ENCODE data around the gene SND1.
A peak's percentile ranks its signal among the peaks of the same experiment; 100 is the strongest.

The SND1 gene

GRCh38 chr7:127995881-127996215, 343.9 kb downstream of the SND1 start:
- peak; percentile 21 for DNase-seq (ENCODE audit: low read depth)

- peak; percentile 18 for DNase-seq (ENCODE audit: low read depth)
These were observed 344.5 kb downstream of the SND1 start for GRCh38 chr7:127996253-127997071.

GRCh38 chr7:127997226-127997922, 345.4 kb downstream of the SND1 start:
- DNase-seq (ENCODE audit: low read depth), result peak; percentile 22

- DNase-seq (ENCODE audit: low read depth), result no peak
These were observed 346.7 kb downstream of the SND1 start for GRCh38 chr7:127998671-127999070.

- peak; percentile 74 for DNase-seq (ENCODE audit: low read depth)
These were observed 348.1 kb downstream of the SND1 start for GRCh38 chr7:128000048-128000447.

GRCh38 chr7:128000854-128001265, 348.9 kb downstream of the SND1 start:
- DNase-seq (ENCODE audit: low read depth), result peak; percentile 81

- no peak for DNase-seq (ENCODE audit: low read depth)
These were observed 351.2 kb downstream of the SND1 start for GRCh38 chr7:128003167-128003566.

- no peak for DNase-seq (ENCODE audit: low read depth)
These were observed 351.8 kb downstream of the SND1 start for GRCh38 chr7:128003787-128004186.

GRCh38 chr7:128004623-128005022, 352.6 kb downstream of the SND1 start:
- no peak for DNase-seq (ENCODE audit: low read depth)

GRCh38 chr7:128005117-128005516, 353.1 kb downstream of the SND1 start:
- no peak for DNase-seq (ENCODE audit: low read depth)

GRCh38 chr7:128005759-128006159, 353.8 kb downstream of the SND1 start:
- no peak for DNase-seq (ENCODE audit: low read depth)

GRCh38 chr7:128006550-128007302, 354.7 kb downstream of the SND1 start:
- no peak for DNase-seq (ENCODE audit: low read depth)

- DNase-seq (ENCODE audit: low read depth), result no peak
These were observed 355.3 kb downstream of the SND1 start for GRCh38 chr7:128007303-128007680.

- no peak for DNase-seq (ENCODE audit: low read depth)
These were observed 356.1 kb downstream of the SND1 start for GRCh38 chr7:128008141-128008540.

- no peak for DNase-seq (ENCODE audit: low read depth)
These were observed 356.8 kb downstream of the SND1 start for GRCh38 chr7:128008744-128009143.

- DNase-seq (ENCODE audit: low read depth), result no peak
These were observed 358.6 kb downstream of the SND1 start for GRCh38 chr7:128010391-128011127.

GRCh38 chr7:128011131-128011661, 359.2 kb downstream of the SND1 start:
- DNase-seq (ENCODE audit: low read depth), result no peak

- DNase-seq (ENCODE audit: low read depth), result no peak
These were observed 362.8 kb downstream of the SND1 start for GRCh38 chr7:128014811-128015210.

GRCh38 chr7:128017460-128017859, 365.5 kb downstream of the SND1 start:
- DNase-seq (ENCODE audit: low read depth), result no peak

- DNase-seq (ENCODE audit: low read depth), result no peak
These were observed 366.2 kb downstream of the SND1 start for GRCh38 chr7:128017862-128018845.

- DNase-seq (ENCODE audit: low read depth), result no peak
These were observed 367.3 kb downstream of the SND1 start for GRCh38 chr7:128019288-128019687.
